ENCODE results near the gene PACS2.

DNA sequence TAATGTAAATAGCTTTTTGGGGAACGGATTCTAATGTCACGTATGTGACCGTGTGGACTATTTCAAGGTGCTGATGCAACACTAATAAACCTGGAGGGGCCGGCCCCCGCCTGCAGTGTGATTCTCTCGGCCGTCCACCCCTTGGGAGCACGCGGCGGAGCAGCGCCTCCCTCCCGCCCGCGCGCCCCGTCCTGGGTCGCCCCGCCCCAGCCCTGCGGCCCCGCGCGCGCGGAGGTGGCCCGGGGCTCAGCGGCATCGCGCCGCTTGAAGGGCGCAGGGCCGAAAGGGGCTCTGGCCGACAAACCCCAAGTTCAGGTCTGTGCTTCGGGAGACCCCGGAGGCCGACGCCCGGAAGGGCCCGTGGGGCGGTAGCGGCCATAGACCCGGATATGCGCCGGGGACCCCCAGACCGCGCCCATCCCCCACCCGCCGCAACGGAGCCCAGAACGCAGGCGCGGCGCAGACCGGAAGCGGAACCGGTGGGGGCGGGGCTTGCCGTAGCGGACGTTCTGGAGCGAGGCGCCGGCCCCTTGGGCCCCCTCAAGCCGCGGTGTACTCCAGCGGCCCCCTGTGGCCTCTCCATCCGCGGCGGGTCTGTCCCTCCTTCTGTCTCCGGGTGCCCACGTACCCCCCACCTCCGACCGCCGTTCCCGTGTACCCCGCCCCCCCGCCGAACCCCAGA is 83.6 kb downstream of the PACS2 start, which contains the start of gene TEX22:
- TF ChIP-seq EP300 (IDR thresholded peaks at IDR 0.05): peak; percentile 80 to 86
- TF ChIP-seq, protein P1, sequence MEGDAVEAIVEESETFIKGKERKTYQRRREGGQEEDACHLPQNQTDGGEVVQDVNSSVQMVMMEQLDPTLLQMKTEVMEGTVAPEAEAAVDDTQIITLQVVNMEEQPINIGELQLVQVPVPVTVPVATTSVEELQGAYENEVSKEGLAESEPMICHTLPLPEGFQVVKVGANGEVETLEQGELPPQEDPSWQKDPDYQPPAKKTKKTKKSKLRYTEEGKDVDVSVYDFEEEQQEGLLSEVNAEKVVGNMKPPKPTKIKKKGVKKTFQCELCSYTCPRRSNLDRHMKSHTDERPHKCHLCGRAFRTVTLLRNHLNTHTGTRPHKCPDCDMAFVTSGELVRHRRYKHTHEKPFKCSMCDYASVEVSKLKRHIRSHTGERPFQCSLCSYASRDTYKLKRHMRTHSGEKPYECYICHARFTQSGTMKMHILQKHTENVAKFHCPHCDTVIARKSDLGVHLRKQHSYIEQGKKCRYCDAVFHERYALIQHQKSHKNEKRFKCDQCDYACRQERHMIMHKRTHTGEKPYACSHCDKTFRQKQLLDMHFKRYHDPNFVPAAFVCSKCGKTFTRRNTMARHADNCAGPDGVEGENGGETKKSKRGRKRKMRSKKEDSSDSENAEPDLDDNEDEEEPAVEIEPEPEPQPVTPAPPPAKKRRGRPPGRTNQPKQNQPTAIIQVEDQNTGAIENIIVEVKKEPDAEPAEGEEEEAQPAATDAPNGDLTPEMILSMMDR (IDR thresholded peaks at IDR 0.05): peak in 4 of 5 experiments; percentile 12 to 54 (median 28)
